ENCODE data around the gene FCMR.

The FCMR gene

DNA sequence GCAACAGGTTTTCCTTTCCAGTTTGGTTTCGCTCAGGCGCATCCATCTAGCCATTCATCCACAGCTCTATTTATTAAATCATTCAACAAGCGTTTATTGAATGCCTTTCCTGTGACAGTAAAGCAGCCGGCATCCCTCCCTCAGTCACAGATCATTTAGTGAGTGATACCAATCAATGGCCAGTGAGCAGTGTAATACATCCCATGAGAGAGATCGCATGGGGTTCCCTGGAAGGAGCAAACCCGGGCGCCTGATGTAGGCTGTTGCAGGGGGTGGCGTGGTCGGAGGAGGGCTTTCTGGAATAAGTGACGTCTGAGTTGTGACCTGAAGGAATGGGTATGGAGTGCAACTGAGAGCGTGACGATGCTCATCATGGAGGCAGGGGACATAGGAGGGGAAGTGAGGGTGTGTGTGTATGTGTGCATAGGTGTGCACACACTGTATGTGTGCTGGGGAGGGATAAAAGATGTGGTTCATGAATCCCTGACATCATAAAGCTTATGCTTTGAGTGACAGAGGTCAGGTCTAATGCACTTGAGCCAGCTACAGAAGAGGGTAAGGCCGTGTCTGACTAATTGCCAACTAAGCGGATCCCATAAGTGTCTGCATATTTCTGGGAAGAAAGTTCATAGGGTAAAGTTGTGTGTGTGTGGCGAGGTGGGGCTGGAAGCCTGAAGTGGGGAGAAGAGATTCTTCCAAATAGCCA is 6.6 kb downstream of the FCMR start:
- TF ChIP-seq, protein P1, sequence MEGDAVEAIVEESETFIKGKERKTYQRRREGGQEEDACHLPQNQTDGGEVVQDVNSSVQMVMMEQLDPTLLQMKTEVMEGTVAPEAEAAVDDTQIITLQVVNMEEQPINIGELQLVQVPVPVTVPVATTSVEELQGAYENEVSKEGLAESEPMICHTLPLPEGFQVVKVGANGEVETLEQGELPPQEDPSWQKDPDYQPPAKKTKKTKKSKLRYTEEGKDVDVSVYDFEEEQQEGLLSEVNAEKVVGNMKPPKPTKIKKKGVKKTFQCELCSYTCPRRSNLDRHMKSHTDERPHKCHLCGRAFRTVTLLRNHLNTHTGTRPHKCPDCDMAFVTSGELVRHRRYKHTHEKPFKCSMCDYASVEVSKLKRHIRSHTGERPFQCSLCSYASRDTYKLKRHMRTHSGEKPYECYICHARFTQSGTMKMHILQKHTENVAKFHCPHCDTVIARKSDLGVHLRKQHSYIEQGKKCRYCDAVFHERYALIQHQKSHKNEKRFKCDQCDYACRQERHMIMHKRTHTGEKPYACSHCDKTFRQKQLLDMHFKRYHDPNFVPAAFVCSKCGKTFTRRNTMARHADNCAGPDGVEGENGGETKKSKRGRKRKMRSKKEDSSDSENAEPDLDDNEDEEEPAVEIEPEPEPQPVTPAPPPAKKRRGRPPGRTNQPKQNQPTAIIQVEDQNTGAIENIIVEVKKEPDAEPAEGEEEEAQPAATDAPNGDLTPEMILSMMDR (conservative IDR thresholded peaks at IDR 0.05; ENCODE audit: low read depth, low read length), result no peak
- Histone ChIP-seq H2AFZ (ENCODE audit: low read depth) (no peak overlapping the region), H3K4me2 (no peak overlapping the region), H3K36me3 (ENCODE audit: insufficient read depth) (no peaks in the 10 kb centered on the region), H3K4me3 (IDR thresholded peaks at IDR 0.05; ENCODE audit: insufficient read depth, low read depth, low read length) (no peak overlapping the region), H3K27me3 (ENCODE audit: insufficient read depth, low read depth) (no peaks in the 10 kb centered on the region; the same call in 1 of the 2 replicates), H3K27ac (no peak overlapping the region), H3K9ac (no peak overlapping the region), H3K79me2 (ENCODE audit: insufficient read depth, low read depth) (no peaks in the 10 kb centered on the region), H3K4me1 (ENCODE audit: low read depth, poor library complexity, severe bottlenecking) (peaks cover 11% of the 10 kb centered on the region), H4K20me1 (ENCODE audit: insufficient read depth) (no peaks in the 10 kb centered on the region)

DNA sequence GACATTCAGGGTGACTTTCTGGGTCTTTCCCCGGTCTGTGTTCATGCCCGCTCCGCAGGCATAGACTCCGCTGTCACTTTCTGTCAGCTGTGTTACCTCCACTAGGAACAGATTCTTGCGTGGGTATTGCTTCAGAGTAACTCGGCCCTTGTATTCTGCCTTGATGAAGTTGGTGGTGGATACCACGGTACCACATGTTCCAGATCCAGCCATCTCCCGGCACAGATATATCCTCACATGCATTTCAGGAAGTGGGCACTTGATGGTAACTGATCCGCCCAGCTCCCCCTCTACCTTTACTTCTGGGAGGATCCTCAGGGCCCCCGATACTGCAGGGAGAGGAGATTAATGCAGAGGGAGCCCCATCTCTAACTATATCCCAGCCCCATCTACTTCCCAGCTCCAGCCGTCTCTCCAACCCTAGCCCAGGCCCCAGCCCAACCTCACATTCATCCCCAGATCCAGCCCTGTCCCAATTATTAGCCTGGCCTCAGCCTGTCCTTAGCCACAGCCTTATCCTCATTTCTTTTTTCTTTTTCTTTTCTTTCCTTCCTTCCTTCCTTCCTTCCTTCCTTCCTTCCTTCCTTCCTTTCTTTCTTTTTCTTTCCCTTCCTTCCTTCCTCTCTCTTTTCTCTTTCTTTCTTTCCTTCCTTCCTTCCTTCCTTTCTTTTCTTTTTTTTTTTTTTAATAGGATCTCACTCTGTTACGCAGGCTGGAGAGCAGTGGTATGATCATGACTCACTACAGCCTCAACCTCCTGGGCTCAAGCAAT is 7.8 kb downstream of the FCMR start:
- no peaks in the 10 kb centered on the region for H3K36me3 ChIP-seq (ENCODE audit: insufficient read depth)

DNA sequence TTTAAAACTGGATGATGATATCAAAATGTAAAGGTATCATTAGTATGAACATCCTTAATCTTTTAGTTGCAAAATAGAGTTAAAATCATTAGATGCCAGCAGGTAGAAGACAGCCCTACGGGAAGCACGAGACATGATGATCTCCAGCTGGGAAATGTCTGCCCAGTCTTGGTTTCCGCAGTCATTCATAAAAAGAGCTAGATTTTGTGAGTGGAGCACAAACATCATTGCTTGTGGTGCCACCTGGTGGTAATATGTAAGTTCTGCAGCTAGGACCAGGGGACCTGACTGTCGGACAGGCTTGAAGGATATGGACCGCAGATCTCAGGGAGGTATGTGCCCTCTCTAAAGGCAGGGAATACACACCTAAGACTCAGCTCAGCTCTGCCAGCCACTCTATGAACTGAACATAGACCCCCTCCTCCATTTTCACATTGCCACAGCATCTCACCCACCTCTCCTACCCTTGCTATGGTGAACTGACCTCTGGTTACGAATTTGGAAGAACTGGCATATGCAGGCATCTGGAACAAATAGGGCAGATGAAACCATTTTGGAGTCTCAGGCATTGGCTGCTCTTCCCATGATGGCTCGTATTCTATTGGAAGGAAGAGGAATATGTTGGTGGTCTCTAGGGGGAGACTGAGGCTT is 9.2 kb downstream of the FCMR start:
- Histone ChIP-seq H2AFZ (ENCODE audit: low read depth) (no peak overlapping the region), H3K36me3 (ENCODE audit: insufficient read depth) (no peaks in the 10 kb centered on the region), H3K27ac (no peak overlapping the region), H3K27me3 (ENCODE audit: insufficient read depth, low read depth) (peaks cover 13% of the 10 kb centered on the region; the same call in 1 of the 2 replicates), H4K20me1 (ENCODE audit: insufficient read depth) (no peaks in the 10 kb centered on the region), H3K4me2 (no peak overlapping the region), H3K4me1 (ENCODE audit: low read depth, poor library complexity, severe bottlenecking) (peaks cover 11% of the 10 kb centered on the region), H3K9ac (no peak overlapping the region), H3K4me3 (IDR thresholded peaks at IDR 0.05; ENCODE audit: insufficient read depth, low read depth, low read length) (no peak overlapping the region), H3K79me2 (ENCODE audit: insufficient read depth, low read depth) (no peaks in the 10 kb centered on the region)
- TF ChIP-seq, protein P1 (conservative IDR thresholded peaks at IDR 0.05; ENCODE audit: low read depth, low read length), result peak; percentile 96

More for the DNA sequence above, 7.8 kb downstream of the FCMR start:
- no peak overlapping the region for H3K4me3 ChIP-seq (IDR thresholded peaks at IDR 0.05; ENCODE audit: insufficient read depth, low read depth, low read length)
- H2AFZ ChIP-seq (ENCODE audit: low read depth), result no peak overlapping the region
- peaks cover 6% of the 10 kb centered on the region; the same call in 1 of the 2 replicates for H3K27me3 ChIP-seq (ENCODE audit: insufficient read depth, low read depth)
- H4K20me1 ChIP-seq (ENCODE audit: insufficient read depth), result no peaks in the 10 kb centered on the region
- no peak overlapping the region for H3K27ac ChIP-seq
- TF ChIP-seq, protein P1 (conservative IDR thresholded peaks at IDR 0.05; ENCODE audit: low read depth, low read length), result no peak
- H3K9ac ChIP-seq, result no peak overlapping the region
- peaks cover 11% of the 10 kb centered on the region for H3K4me1 ChIP-seq (ENCODE audit: low read depth, poor library complexity, severe bottlenecking)
- no peaks in the 10 kb centered on the region for H3K79me2 ChIP-seq (ENCODE audit: insufficient read depth, low read depth)
- no peak overlapping the region for H3K4me2 ChIP-seq

DNA sequence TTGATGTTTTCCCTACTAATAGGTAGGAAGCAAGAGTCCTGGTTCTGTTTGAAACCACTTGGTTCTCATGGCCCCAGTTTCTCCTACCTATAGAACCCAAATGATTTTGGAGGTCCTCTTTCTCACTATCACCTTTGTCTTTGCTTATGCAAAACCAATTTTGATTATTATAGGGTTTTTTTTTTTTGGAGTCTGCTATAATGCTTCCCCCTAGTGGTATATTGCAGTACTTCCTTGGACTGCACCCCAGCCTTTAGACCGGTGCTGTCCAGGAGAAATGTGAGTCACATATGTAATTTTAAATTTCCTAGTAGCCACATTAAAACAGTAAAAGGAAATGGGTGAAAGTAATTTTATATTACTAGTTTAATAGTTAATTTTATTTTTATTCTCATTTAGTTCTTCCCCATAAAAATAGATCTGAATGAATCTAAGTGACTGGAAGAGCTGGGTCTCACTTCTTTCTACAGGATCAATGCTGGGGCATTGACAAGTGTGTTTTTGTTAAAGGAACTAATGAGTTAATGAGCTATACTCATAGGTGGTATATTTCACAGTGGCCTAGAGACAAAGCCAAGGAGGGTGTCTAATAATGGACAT is 10.6 kb downstream of the FCMR start:
- H3K4me2 ChIP-seq, result no peak overlapping the region
- peaks cover 13% of the 10 kb centered on the region; the same call in 1 of the 2 replicates for H3K27me3 ChIP-seq (ENCODE audit: insufficient read depth, low read depth)
- TF ChIP-seq, protein P1 (conservative IDR thresholded peaks at IDR 0.05; ENCODE audit: low read depth, low read length), result peak; percentile 99
- no peaks in the 10 kb centered on the region for H4K20me1 ChIP-seq (ENCODE audit: insufficient read depth)
- no peak overlapping the region for H3K9ac ChIP-seq
- H2AFZ ChIP-seq (ENCODE audit: low read depth), result no peak overlapping the region
- no peaks in the 10 kb centered on the region for H3K79me2 ChIP-seq (ENCODE audit: insufficient read depth, low read depth)
- no peaks in the 10 kb centered on the region for H3K36me3 ChIP-seq (ENCODE audit: insufficient read depth)
- H3K4me3 ChIP-seq (IDR thresholded peaks at IDR 0.05; ENCODE audit: insufficient read depth, low read depth, low read length), result no peak overlapping the region
- no peak overlapping the region for H3K27ac ChIP-seq
- H3K4me1 ChIP-seq (ENCODE audit: low read depth, poor library complexity, severe bottlenecking), result peaks cover 11% of the 10 kb centered on the region

Data from KMS-11 (cell line).